Choroid plexus epithelial cell (primary cell): Measurements from ENCODE around the gene FSTL4.

Source experiments
- DNase-seq: peaks from one replicate; pipeline ENCODE4 v3.0.0-alpha.2; 2010; ENCODE audit warnings: low read depth
- H3K4me3 ChIP-seq: 2 replicates; pipeline ENCODE4 v1.5.1; 2011; ENCODE audit warnings: low read depth, mild to moderate bottlenecking, control low read depth, low read length, moderate library complexity
- CTCF ChIP-seq: conservative IDR thresholded peaks from 2 replicates; pipeline ENCODE4 v1.5.1; 2011; ENCODE audit warnings: low read depth, mild to moderate bottlenecking, control low read depth, inconsistent platforms, low read length, moderate library complexity

FSTL4 gene

GRCh38 chr5:133390416-133391353 is 221.7 kb downstream of the FSTL4 start:
- no peak overlapping the region for H3K4me3 ChIP-seq
- no peak for DNase-seq
- TF ChIP-seq CTCF = no peak

- no peak for TF ChIP-seq CTCF
- no peak for DNase-seq
- H3K4me3 ChIP-seq = no peak overlapping the region
Measured at GRCh38 chr5:133389066-133389590, 223.2 kb downstream of the FSTL4 start.

- no peak overlapping the region for H3K4me3 ChIP-seq
- TF ChIP-seq CTCF = no peak
- DNase-seq = no peak
Measured at GRCh38 chr5:133387621-133388020, 224.7 kb downstream of the FSTL4 start.

GRCh38 chr5:133387091-133387490 is 225.2 kb downstream of the FSTL4 start:
- H3K4me3 ChIP-seq = no peak overlapping the region
- no peak for DNase-seq
- TF ChIP-seq CTCF = no peak

GRCh38 chr5:133386662-133387061 is 225.7 kb downstream of the FSTL4 start:
- H3K4me3 ChIP-seq = no peak overlapping the region
- DNase-seq = no peak
- no peak for TF ChIP-seq CTCF

- TF ChIP-seq CTCF = no peak
- H3K4me3 ChIP-seq = no peak overlapping the region
- no peak for DNase-seq
Measured at GRCh38 chr5:133385346-133385745, 227.0 kb downstream of the FSTL4 start.

GRCh38 chr5:133384903-133385302 is 227.4 kb downstream of the FSTL4 start:
- TF ChIP-seq CTCF = no peak
- H3K4me3 ChIP-seq = no peak overlapping the region
- DNase-seq = no peak
